IMR-90 (cell line): ENCODE measurements around the gene MVP. TPM values are rescaled to one million over a fixed set of nuclear protein-coding genes. Genes with fewer than 3 reads are reported as not detected.

Experiments used
- ATAC-seq: fragments of 200-7000 bp; cut with Tn5 transposase; 2 replicates; pipeline ENCODE4 v1.9.1; 2020; ENCODE audit warnings: low read depth, mild to moderate bottlenecking, moderate library complexity
- BruUV-seq: library from RNA; stranded (reverse); fragments of 400-500 nt; replicated peaks from 2 replicates; lab custom pipeline; 2021; lab: Mats Ljungman, UMichigan
- CTCF ChIA-PET: fragments of 300-600 bp; formaldehyde crosslinking; extraction: SDS; loops from one replicate; lab custom pipeline; 2021; ENCODE audit warnings: antibody characterized with exemption; lab: Yijun Ruan, JAX
- POLR2A ChIA-PET: fragments of 300-600 bp; sonication (Branson Sonifier 250); formaldehyde crosslinking; loops from one replicate; lab custom pipeline; 2022; ENCODE audit warnings: antibody characterized with exemption; ENCODE audit not compliant: unreplicated experiment; lab: Charles Lee
- DNase-seq: peaks from one replicate; pipeline ENCODE4 v3.0.0; 2013
- H2AFZ ChIP-seq: replicated peaks from 2 replicates; pipeline ENCODE3; 2013; ENCODE audit warnings: low read length, mild to moderate bottlenecking; ENCODE audit not compliant: poor library complexity
- H2AK5ac ChIP-seq: 2 replicates; pipeline ENCODE4 v1.6.1; 2013; ENCODE audit warnings: low read depth, low read length, inconsistent platforms
- H2AK9ac ChIP-seq: replicated peaks from 2 replicates; pipeline ENCODE3; 2013; ENCODE audit warnings: mild to moderate bottlenecking, low read depth, low read length, moderate library complexity; ENCODE audit not compliant: poor library complexity
- H2BK120ac ChIP-seq: 2 replicates; pipeline ENCODE4 v1.6.1; 2013; ENCODE audit warnings: low read depth, low read length, inconsistent platforms
- H2BK15ac ChIP-seq: 3 replicates; pipeline ENCODE4 v1.6.1; 2013; ENCODE audit warnings: low read depth, low read length, inconsistent platforms
- H2BK20ac ChIP-seq: 2 replicates; pipeline ENCODE4 v1.6.1; 2013; ENCODE audit warnings: low read depth, mild to moderate bottlenecking, inconsistent platforms, low read length, moderate library complexity
- H2BK5ac ChIP-seq: 2 replicates; pipeline ENCODE4 v1.6.1; 2013; ENCODE audit warnings: mild to moderate bottlenecking, low read depth, low read length, inconsistent platforms; ENCODE audit not compliant: poor library complexity, severe bottlenecking
- H3K14ac ChIP-seq: replicated peaks from 2 replicates; pipeline ENCODE4 v1.6.1; 2013; ENCODE audit warnings: low read depth, low read length, inconsistent platforms
- H3K18ac ChIP-seq: 2 replicates; pipeline ENCODE4 v1.6.1; 2013; ENCODE audit warnings: low read depth, low read length, control low read depth
- H3K23ac ChIP-seq: 2 replicates; pipeline ENCODE4 v1.6.1; 2013; ENCODE audit warnings: low read depth, low read length, inconsistent platforms
- H3K27ac ChIP-seq: 2 replicates; pipeline ENCODE4 v1.5.1; 2013; ENCODE audit warnings: mild to moderate bottlenecking, control low read depth, low read length; ENCODE audit not compliant: insufficient read depth
- H3K27me3 ChIP-seq: 2 replicates; pipeline ENCODE4 v1.6.1; 2013; ENCODE audit warnings: low read length; ENCODE audit not compliant: control insufficient read depth, insufficient read depth
- H3K36me3 ChIP-seq: 2 replicates; pipeline ENCODE4 v1.6.1; 2013; ENCODE audit warnings: low read length, mixed read lengths; ENCODE audit not compliant: control insufficient read depth, insufficient read depth
- H3K4ac ChIP-seq: 2 replicates; pipeline ENCODE4 v1.6.1; 2013; ENCODE audit warnings: low read depth, low read length, inconsistent platforms
- H3K4me1 ChIP-seq: 2 replicates; pipeline ENCODE4 v1.6.1; 2013; ENCODE audit warnings: low read length, mixed read lengths; ENCODE audit not compliant: control insufficient read depth, insufficient read depth
- H3K4me2 ChIP-seq: 2 replicates; pipeline ENCODE4 v1.6.1; 2013; ENCODE audit warnings: low read depth, mild to moderate bottlenecking, control low read depth, low read length, moderate library complexity
- H3K4me3 ChIP-seq: 2 replicates; pipeline ENCODE4 v1.5.1; 2013; ENCODE audit warnings: low read depth, mild to moderate bottlenecking, control low read depth, low read length, moderate library complexity; ENCODE audit not compliant: insufficient read depth
- H3K56ac ChIP-seq: 2 replicates; pipeline ENCODE4 v1.6.1; 2013; ENCODE audit warnings: low read length, inconsistent platforms; ENCODE audit not compliant: insufficient read depth; ENCODE audit errors: extremely low read depth
- H3K79me1 ChIP-seq, 2 experiments: 2 replicates each; pipeline ENCODE4 v1.6.1; 2013; ENCODE audit warnings: low read length in 2 of 2, inconsistent platforms in 1 of 2, low read depth in 1 of 2
- H3K9ac ChIP-seq: 2 replicates; pipeline ENCODE4 v1.6.1; 2013; ENCODE audit warnings: low read depth, low read length, control low read depth
- H3K9me1 ChIP-seq: 2 replicates; pipeline ENCODE4 v1.6.1; 2013; ENCODE audit warnings: low read length, inconsistent platforms; ENCODE audit not compliant: insufficient read depth
- H3K9me3 ChIP-seq: 2 replicates; pipeline ENCODE4 v1.6.1; 2013; ENCODE audit warnings: low read length; ENCODE audit not compliant: control insufficient read depth, insufficient read depth
- H4K20me1 ChIP-seq: 2 replicates; pipeline ENCODE4 v1.6.1; 2013; ENCODE audit warnings: low read length, inconsistent platforms; ENCODE audit not compliant: insufficient read depth
- H4K5ac ChIP-seq: 2 replicates; pipeline ENCODE4 v1.6.1; 2013; ENCODE audit warnings: mild to moderate bottlenecking, low read depth, low read length, control low read depth
- H4K8ac ChIP-seq, 2 experiments: 2 replicates each; pipeline ENCODE4 v1.6.1; 2013; ENCODE audit warnings: low read depth in 2 of 2, low read length in 2 of 2, control low read depth in 1 of 2, inconsistent platforms in 1 of 2
- H4K91ac ChIP-seq: 2 replicates; pipeline ENCODE4 v1.6.1; 2013; ENCODE audit warnings: low read depth, low read length, inconsistent platforms; ENCODE audit not compliant: insufficient read depth
- BHLHE40 ChIP-seq: fragments of 150-350 bp; IDR thresholded peaks from 2 replicates; pipeline ENCODE4 v1.6.1; 2016; ENCODE audit warnings: mild to moderate bottlenecking, low read depth, low read length
- CEBPB ChIP-seq: IDR thresholded peaks from 2 replicates; pipeline ENCODE4 v1.6.1; 2012; ENCODE audit warnings: low read depth, low read length, improper control_type of control experiment
- FOS ChIP-seq: fragments of 150-350 bp; IDR thresholded peaks from 2 replicates; pipeline ENCODE4 v1.6.1; 2016; ENCODE audit warnings: low read depth, low read length
- MAFK ChIP-seq: IDR thresholded peaks from 2 replicates; pipeline ENCODE4 v1.6.1; 2012; ENCODE audit warnings: low read depth, low read length, improper control_type of control experiment
- MAZ ChIP-seq: IDR thresholded peaks from 2 replicates; pipeline ENCODE4 v1.6.1; 2012; ENCODE audit warnings: low read depth, mild to moderate bottlenecking, low read length, improper control_type of control experiment, moderate library complexity, borderline replicate concordance
- MXI1 ChIP-seq: IDR thresholded peaks from 2 replicates; pipeline ENCODE4 v1.6.1; 2012; ENCODE audit warnings: low read depth, mild to moderate bottlenecking, low read length, moderate library complexity, borderline replicate concordance
- RFX5 ChIP-seq: IDR thresholded peaks from 2 replicates; pipeline ENCODE4 v1.8.0; 2012; ENCODE audit warnings: low read depth, mild to moderate bottlenecking, low read length, moderate library complexity
- WGBS, 2 experiments: methylation state at CpG; one replicate each; pipeline versions ENCODE4 v1.1.5 to v1.1.7; 2013; ENCODE audit warnings: missing lambda C conversion rate in 2 of 2; ENCODE audit not compliant: insufficient read length in 1 of 2; ENCODE audit errors: extremely low coverage in 2 of 2; 5-methylcytosine and 5-hydroxymethylcytosine counted together
- dilution Hi-C: fragments of 300-500 bp; cut with HindIII; formaldehyde crosslinking; loops from one replicate; pipeline ENCODE4 v1.14.3; 2018; ENCODE audit warnings: low sequenced_read_pairs; ENCODE audit not compliant: unreplicated experiment
- in situ Hi-C: fragments of 300-500 bp; cut with MboI; formaldehyde crosslinking; loops from 3 replicates; pipeline ENCODE4 v1.14.3; 2019; ENCODE audit warnings: low sequenced_read_pairs, inconsistent platforms, mixed read lengths
- intact Hi-C: fragments of 100-400 bp; cut with micrococcal nuclease; formaldehyde crosslinking; loops from 2 replicates; pipeline ENCODE4 v1.10.0; 2022
- polyA plus RNA-seq, 3 experiments: library from polyadenylated mRNA; depleted of rRNA; stranded (reverse); fragments of >200 nt; gene quantifications; 2 replicates each; pipeline ENCODE4 v1.2.3, GENCODE V29; 2012; ENCODE audit warnings: low replicate concordance in 1 of 3
- total RNA-seq: library from RNA; depleted of rRNA; stranded (reverse); fragments of >200 nt; gene quantifications from 2 replicates; pipeline ENCODE4 v1.2.3, GENCODE V29; 2012
- TF ChIP-seq, protein P1 (sequence below): fragments of 150-350 bp; IDR thresholded peaks from 2 replicates; pipeline ENCODE4 v1.6.1; 2016; ENCODE audit warnings: low read depth, mild to moderate bottlenecking, low read length, moderate library complexity, borderline replicate concordance
- TF ChIP-seq, protein P2 (sequence below): fragments of 150-350 bp; IDR thresholded peaks from 2 replicates; pipeline ENCODE4 v1.6.1; 2017; ENCODE audit warnings: mild to moderate bottlenecking, antibody characterized with exemption, low read length, low read depth

The MVP gene
- total and polyA plus RNA-seq, 2 of the 4 experiments (the other 2 are of a cell fraction) = 204 to 319 TPM

DNA sequence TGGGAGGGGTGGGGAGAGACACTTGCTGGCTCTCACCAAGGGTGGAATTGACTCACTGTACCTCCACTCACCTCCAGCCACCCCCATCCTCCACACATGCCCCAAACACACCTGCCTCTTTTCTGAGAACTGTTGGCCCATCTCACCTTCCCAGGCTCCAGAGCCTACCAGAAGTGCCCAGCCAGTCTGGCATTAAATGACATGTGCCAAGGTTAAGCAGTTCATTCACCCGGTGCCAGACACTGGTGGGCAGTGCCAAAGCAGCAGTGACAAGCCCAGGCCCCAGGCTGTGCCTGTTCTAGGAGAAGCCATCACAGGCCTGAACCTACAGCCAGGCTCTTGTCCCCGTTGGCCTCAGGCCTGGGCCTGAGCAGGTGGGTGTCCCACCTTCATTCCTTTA is 11.2 kb downstream of the MVP start:
- no peak overlapping the region for H2BK120ac ChIP-seq
- no peak overlapping the region for H3K9ac ChIP-seq
- H3K27ac ChIP-seq = no peak overlapping the region
- peak overlapping the region; percentile 28 for H2AK9ac ChIP-seq
- H3K36me3 ChIP-seq = peaks cover 43% of the 10 kb centered on the region
- no peak overlapping the region for H2AFZ ChIP-seq
- H2BK5ac ChIP-seq = no peak overlapping the region
- no peak overlapping the region for H2BK20ac ChIP-seq
- intact Hi-C loops = no loop called here
- no peak overlapping the region for H2BK15ac ChIP-seq
- ATAC-seq (no peak), DNase-seq (no peak)
- H3K9me3 ChIP-seq = no peaks in the 10 kb centered on the region
- no peak overlapping the region for H4K5ac ChIP-seq
- H3K27me3 ChIP-seq = no peaks in the 10 kb centered on the region
- no peak overlapping the region for H3K4ac ChIP-seq
- H3K56ac ChIP-seq = no peak overlapping the region
- H4K91ac ChIP-seq = no peak overlapping the region
- H3K23ac ChIP-seq = no peak overlapping the region
- H3K18ac ChIP-seq = no peak overlapping the region
- H4K20me1 ChIP-seq = peaks cover 23% of the 10 kb centered on the region; the same call in 1 of the 2 replicates
- H3K79me1 ChIP-seq = peaks cover 37 to 76% of the 10 kb centered on the region in 2 experiments
- dilution Hi-C loops = no loop called here
- 100% methylated on average over 1 of the region's 2 CpGs; no CpG with 5 or more reads in 1 of the 2 experiments for WGBS, 2 experiments
- ChIA-PET POLR2A (no interaction called here), CTCF (no interaction called here)
- no peak overlapping the region for H3K4me3 ChIP-seq
- peaks cover 17% of the 10 kb centered on the region for H3K9me1 ChIP-seq
- H3K14ac ChIP-seq = no peak overlapping the region
- H2AK5ac ChIP-seq = no peak overlapping the region
- TF ChIP-seq BHLHE40 = no peak
- no peak for TF ChIP-seq RFX5
- no peak for TF ChIP-seq MXI1
- TF ChIP-seq FOS = no peak
- TF ChIP-seq MAFK = no peak
- TF ChIP-seq CEBPB = no peak
- TF ChIP-seq, protein P1, sequence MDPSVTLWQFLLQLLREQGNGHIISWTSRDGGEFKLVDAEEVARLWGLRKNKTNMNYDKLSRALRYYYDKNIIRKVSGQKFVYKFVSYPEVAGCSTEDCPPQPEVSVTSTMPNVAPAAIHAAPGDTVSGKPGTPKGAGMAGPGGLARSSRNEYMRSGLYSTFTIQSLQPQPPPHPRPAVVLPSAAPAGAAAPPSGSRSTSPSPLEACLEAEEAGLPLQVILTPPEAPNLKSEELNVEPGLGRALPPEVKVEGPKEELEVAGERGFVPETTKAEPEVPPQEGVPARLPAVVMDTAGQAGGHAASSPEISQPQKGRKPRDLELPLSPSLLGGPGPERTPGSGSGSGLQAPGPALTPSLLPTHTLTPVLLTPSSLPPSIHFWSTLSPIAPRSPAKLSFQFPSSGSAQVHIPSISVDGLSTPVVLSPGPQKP = no peak
- TF ChIP-seq, protein P2, sequence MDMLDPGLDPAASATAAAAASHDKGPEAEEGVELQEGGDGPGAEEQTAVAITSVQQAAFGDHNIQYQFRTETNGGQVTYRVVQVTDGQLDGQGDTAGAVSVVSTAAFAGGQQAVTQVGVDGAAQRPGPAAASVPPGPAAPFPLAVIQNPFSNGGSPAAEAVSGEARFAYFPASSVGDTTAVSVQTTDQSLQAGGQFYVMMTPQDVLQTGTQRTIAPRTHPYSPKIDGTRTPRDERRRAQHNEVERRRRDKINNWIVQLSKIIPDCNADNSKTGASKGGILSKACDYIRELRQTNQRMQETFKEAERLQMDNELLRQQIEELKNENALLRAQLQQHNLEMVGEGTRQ = no peak
- no peak for TF ChIP-seq MAZ
- no peak overlapping the region for H3K4me2 ChIP-seq
- in situ Hi-C loops = no loop called here
- no peak overlapping the region for H4K8ac ChIP-seq
- BruUV-seq = no TSS peak
- H3K4me1 ChIP-seq = peaks cover 8% of the 10 kb centered on the region
